H1 (cell line): ENCODE measurements around the gene YWHAB. TPM values are rescaled to one million over a fixed set of nuclear protein-coding genes. Genes with fewer than 3 reads are reported as not detected.

Source experiments
- CTCF ChIA-PET: fragments of 300-600 bp; sonication (Branson Sonifier 250); formaldehyde crosslinking; loops from one replicate; lab custom pipeline; 2021; ENCODE audit not compliant: partially characterized antibody; lab: Charles Lee
- POLR2A ChIA-PET: fragments of 300-600 bp; sonication (Branson Sonifier 250); formaldehyde crosslinking; loops from one replicate; lab custom pipeline; 2021; ENCODE audit warnings: inconsistent platforms; ENCODE audit not compliant: partially characterized antibody; lab: Charles Lee
- DNase-seq, 2 experiments: peaks; one replicate each; pipeline versions ENCODE4 v3.0.0 to v3.0.0-alpha.2; 2010 to 2022; ENCODE audit warnings: low spot score in 2 of 2, low read depth in 1 of 2, mixed read lengths in 1 of 2
- FAIRE-seq: peaks from 2 replicates; lab custom pipeline; 2011; peaks lifted over from hg19 to GRCh38; lab: Jason Lieb, UNC
- H2AFZ ChIP-seq: 2 replicates; pipeline ENCODE4 v1.8.1; 2012; ENCODE audit warnings: low read length, inconsistent platforms
- H2AK5ac ChIP-seq: 2 replicates; pipeline ENCODE4 v1.6.1; 2013; ENCODE audit warnings: low read depth, low read length
- H2BK120ac ChIP-seq: replicated peaks from 2 replicates; pipeline ENCODE3; 2013; ENCODE audit warnings: low read depth, low read length, inconsistent platforms
- H2BK12ac ChIP-seq: 2 replicates; pipeline ENCODE4 v1.6.1; 2013; ENCODE audit warnings: low read depth, low read length
- H2BK15ac ChIP-seq: 2 replicates; pipeline ENCODE4 v1.6.1; 2013; ENCODE audit warnings: low read length
- H2BK20ac ChIP-seq: 2 replicates; pipeline ENCODE4 v1.6.1; 2013; ENCODE audit warnings: low read length
- H2BK5ac ChIP-seq: 2 replicates; pipeline ENCODE4 v1.6.1; 2013; ENCODE audit warnings: low read depth, low read length
- H3K14ac ChIP-seq: 2 replicates; pipeline ENCODE4 v1.6.1; 2013; ENCODE audit warnings: inconsistent platforms; ENCODE audit not compliant: insufficient read length
- H3K18ac ChIP-seq: 2 replicates; pipeline ENCODE4 v1.6.1; 2013; ENCODE audit warnings: low read length; ENCODE audit errors: extremely low read depth
- H3K23ac ChIP-seq: 2 replicates; pipeline ENCODE4 v1.6.1; 2013; ENCODE audit warnings: inconsistent platforms; ENCODE audit not compliant: insufficient read length
- H3K23me2 ChIP-seq: 2 replicates; pipeline ENCODE4 v1.6.1; 2013; ENCODE audit warnings: low read depth, low read length
- H3K27ac ChIP-seq: 2 replicates; pipeline ENCODE4 v1.6.1; 2011; ENCODE audit warnings: low read depth, low read length, inconsistent platforms
- H3K27me3 ChIP-seq, 4 experiments: replicated peaks in 1 of 4; 1 replicate in 1 of 4; 2 replicates in 3 of 4; pipeline versions ENCODE4 v1.6.1 to v1.8.1; 2011 to 2013; ENCODE audit warnings: low read length in 3 of 4, mild to moderate bottlenecking in 3 of 4, inconsistent platforms in 2 of 4, mixed read lengths in 2 of 4, moderate library complexity in 1 of 4; ENCODE audit not compliant: control insufficient read depth in 3 of 4, insufficient read depth in 3 of 4; ENCODE audit errors: extremely low read depth in 1 of 4
- H3K36me3 ChIP-seq, 4 experiments: 2 replicates each; pipeline versions ENCODE4 v1.6.1 to v1.8.1; 2011 to 2013; ENCODE audit warnings: mild to moderate bottlenecking in 4 of 4, low read length in 3 of 4, moderate library complexity in 2 of 4, control low read depth in 1 of 4, inconsistent platforms in 1 of 4; ENCODE audit not compliant: insufficient read depth in 4 of 4, control insufficient read depth in 2 of 4
- H3K4ac ChIP-seq: replicated peaks from 2 replicates; pipeline ENCODE3; 2013; ENCODE audit warnings: low read length, low read depth, mixed read lengths, inconsistent platforms; ENCODE audit not compliant: insufficient read length
- H3K4me1 ChIP-seq, 4 experiments: replicated peaks in 1 of 4; 1 replicate in 1 of 4; 2 replicates in 3 of 4; pipeline versions ENCODE4 v1.6.1 to v1.8.1; 2011 to 2013; ENCODE audit warnings: low read length in 3 of 4, inconsistent platforms in 2 of 4, mixed read lengths in 1 of 4; ENCODE audit not compliant: insufficient read depth in 4 of 4, control insufficient read depth in 3 of 4
- H3K4me2 ChIP-seq, 2 experiments: 2 replicates each; pipeline versions ENCODE4 v1.6.1 to v1.8.1; 2011 to 2013; ENCODE audit warnings: low read depth in 2 of 2, low read length in 2 of 2, control low read depth in 1 of 2, inconsistent platforms in 1 of 2, mild to moderate bottlenecking in 1 of 2; ENCODE audit not compliant: insufficient read depth in 1 of 2
- H3K4me3 ChIP-seq, 4 experiments: fragments of 200-600, 300-600 bp in 1 of 4; sonication (generic), shearing (Covaris generic), sonication (Bioruptor Twin) in 1 of 4; 2 replicates each; pipeline versions ENCODE4 v1.5.1 to v1.8.1; 2011 to 2016; ENCODE audit warnings: low read length in 4 of 4, low read depth in 3 of 4, control low read depth in 2 of 4, inconsistent platforms in 2 of 4, mild to moderate bottlenecking in 2 of 4, mixed read lengths in 1 of 4, moderate library complexity in 1 of 4; ENCODE audit not compliant: insufficient read depth in 2 of 4; ENCODE audit errors: extremely low read depth in 1 of 4
- H3K56ac ChIP-seq: replicated peaks from 2 replicates; pipeline ENCODE3; 2013; ENCODE audit warnings: low read depth, mild to moderate bottlenecking, mixed read lengths, low read length, inconsistent platforms; ENCODE audit not compliant: insufficient read length
- H3K79me1 ChIP-seq: 2 replicates; pipeline ENCODE4 v1.6.1; 2013; ENCODE audit warnings: low read depth, low read length, control low read depth
- H3K79me2 ChIP-seq, 2 experiments: 2 replicates each; pipeline versions ENCODE4 v1.6.1 to v1.8.1; 2012 to 2013; ENCODE audit warnings: low read length in 2 of 2, mild to moderate bottlenecking in 2 of 2, inconsistent platforms in 1 of 2; ENCODE audit not compliant: insufficient read depth in 2 of 2, control insufficient read depth in 1 of 2
- H3K9ac ChIP-seq, 4 experiments: replicated peaks in 1 of 4; 1 replicate in 1 of 4; 2 replicates in 3 of 4; pipeline versions ENCODE4 v1.6.1 to v1.8.1; 2011 to 2013; ENCODE audit warnings: low read depth in 3 of 4, low read length in 3 of 4, control low read depth in 2 of 4, mild to moderate bottlenecking in 2 of 4, moderate library complexity in 2 of 4, inconsistent platforms in 1 of 4; ENCODE audit errors: extremely low read depth in 1 of 4
- H3K9me3 ChIP-seq, 2 experiments: 2 replicates each; pipeline versions ENCODE4 v1.6.1 to v1.8.1; 2012 to 2013; ENCODE audit warnings: mild to moderate bottlenecking in 2 of 2, moderate library complexity in 2 of 2, control low read depth in 1 of 2, inconsistent platforms in 1 of 2, low read depth in 1 of 2, low read length in 1 of 2, mixed read lengths in 1 of 2; ENCODE audit not compliant: insufficient read depth in 2 of 2
- H4K20me1 ChIP-seq, 2 experiments: replicated peaks in 1 of 2; 2 replicates each; pipeline versions ENCODE3 to v1.8.1; 2011 to 2013; ENCODE audit warnings: inconsistent platforms in 2 of 2, low read length in 2 of 2, mild to moderate bottlenecking in 1 of 2; ENCODE audit not compliant: insufficient read depth in 2 of 2, control insufficient read depth in 1 of 2
- H4K5ac ChIP-seq: 2 replicates; pipeline ENCODE4 v1.6.1; 2013; ENCODE audit warnings: low read length, low read depth, mixed read lengths, inconsistent platforms; ENCODE audit not compliant: insufficient read length
- H4K8ac ChIP-seq: 2 replicates; pipeline ENCODE4 v1.8.0; 2013; ENCODE audit warnings: mild to moderate bottlenecking, moderate library complexity, low read length, inconsistent platforms; ENCODE audit not compliant: insufficient read depth; ENCODE audit errors: extremely low read depth
- H4K91ac ChIP-seq: replicated peaks from 2 replicates; pipeline ENCODE3; 2013; ENCODE audit warnings: low read length, mixed read lengths, inconsistent platforms; ENCODE audit not compliant: insufficient read length
- JUN ChIP-seq: IDR thresholded peaks from 2 replicates; pipeline ENCODE4 v1.6.1; 2011; ENCODE audit warnings: low read depth, mild to moderate bottlenecking, improper control_type of control experiment, low read length
- RAD21 ChIP-seq, 2 experiments: IDR thresholded peaks in 1 of 2; conservative IDR thresholded peaks in 1 of 2; 2 replicates each; pipeline ENCODE4 v1.6.1; 2011; ENCODE audit warnings: low read depth in 2 of 2, low read length in 2 of 2, improper control_type of control experiment in 1 of 2, inconsistent platforms in 1 of 2, mild to moderate bottlenecking in 1 of 2, moderate library complexity in 1 of 2
- WGBS, 2 experiments: shearing (Covaris generic) in 1 of 2; methylation state at CpG; one replicate each; pipeline versions ENCODE4 v1.1.6 to v1.1.7; 2013 to 2015; ENCODE audit warnings: low lambda C conversion rate in 2 of 2, mixed read lengths in 2 of 2, inconsistent platforms in 1 of 2, low coverage in 1 of 2, missing lambda C conversion rate in 1 of 2; ENCODE audit not compliant: insufficient replicate concordance in 2 of 2, insufficient coverage in 1 of 2, insufficient read length in 1 of 2; ENCODE audit errors: extremely low coverage in 1 of 2, missing lambda C conversion rate in 1 of 2; 5-methylcytosine and 5-hydroxymethylcytosine counted together
- polyA plus RNA-seq, 7 experiments: library from polyadenylated mRNA; depleted of rRNA in 3 of 7; stranded (reverse) in 5 of 7; unstranded in 2 of 7; fragments of >200 nt in 5 of 7; fragments of 200-250 nt in 2 of 7; gene quantifications; 1 replicate in 5 of 7; 2 replicates in 1 of 7; 4 replicates in 1 of 7; pipeline versions ENCODE4 v1.2.1 to v1.2.3, GENCODE V29; 2011 to 2013; ENCODE audit warnings: missing spikeins in 2 of 7, mixed read lengths in 2 of 7
- total RNA-seq: library from RNA; stranded (reverse); fragmentation: NEBNext Ultra II Directional; extraction: Animal tissue kit (Norgen Biotek cat#: 25700); gene quantifications from 2 replicates; pipeline ENCODE4 v1.2.1, GENCODE V29; 2021

YWHAB gene
- total and polyA plus RNA-seq, 2 of the 8 experiments (the other 6 are each of a cell fraction or from before 2014, with no cell fraction given) = 72.9 to 256 TPM

DNA sequence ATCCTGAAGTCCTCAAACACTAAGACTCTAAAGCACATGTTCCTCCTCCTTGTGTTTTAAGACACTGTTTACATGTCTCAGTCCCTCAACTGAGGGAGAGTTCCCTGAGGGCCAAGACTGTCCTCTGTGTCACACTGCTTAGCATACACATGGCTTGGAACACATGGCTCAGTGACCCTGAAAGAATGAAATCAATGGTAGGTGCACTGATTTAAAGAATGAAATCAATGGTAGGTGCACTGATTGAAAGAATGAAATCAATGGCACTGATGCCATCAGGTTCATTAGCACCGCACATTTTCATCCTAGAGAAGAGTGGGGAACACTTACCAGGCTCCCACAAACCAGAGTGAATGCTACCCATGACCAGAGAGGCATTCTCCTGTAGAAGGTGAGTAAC is 64.9 kb downstream of the YWHAB start:
- Histone ChIP-seq H2BK5ac (no peak overlapping the region), H2AK5ac (no peak overlapping the region), H4K91ac (no peak overlapping the region), H3K27ac (no peak overlapping the region), H3K36me3 (peaks cover 16 to 69% (median 53%) of the 10 kb centered on the region in 4 experiments), H3K9ac (no peak overlapping the region), H4K5ac (no peak overlapping the region), H3K18ac (no peak overlapping the region), H3K56ac (no peak overlapping the region), H3K4me3 (no peak overlapping the region), H4K20me1 (peaks cover under 1 to 5% of the 10 kb centered on the region in 2 experiments), H2BK15ac (no peak overlapping the region), H2BK120ac (no peak overlapping the region), H3K79me2 (no peaks in the 10 kb centered on the region), H3K4ac (no peak overlapping the region), H3K79me1 (peaks cover 2% of the 10 kb centered on the region; the same call in 1 of the 2 replicates), H4K8ac (no peak overlapping the region), H3K23me2 (no peaks in the 10 kb centered on the region), H3K4me1 (no peaks in the 10 kb centered on the region), H2BK12ac (no peak overlapping the region), H3K27me3 (no peaks in the 10 kb centered on the region), H3K23ac (no peak overlapping the region), H2AFZ (no peak overlapping the region), H3K9me3 (no peaks in the 10 kb centered on the region), H3K14ac (no peak overlapping the region), H2BK20ac (no peak overlapping the region), H3K4me2 (no peak overlapping the region)
- DNase-seq = no peak
- POLR2A ChIA-PET = interaction anchor here (1.6 to 2.3 kb wide), 2 partner anchors 10 to 41 kb away, joined by 6 to 7 read pairs; partner anchors contain the start of gene PABPC1L
- 100% methylated on average over 1 of the region's 1 CpG; no CpG with 5 or more reads in 1 of the 2 experiments for WGBS, 2 experiments
- CTCF ChIA-PET = interaction anchor here (0.9 to 3.1 kb wide), 3 partner anchors 8 to 150 kb away, joined by 3 to 25 read pairs (median 3); partner anchors contain the start of gene TOMM34
- FAIRE-seq = no peak
- TF ChIP-seq RAD21 (IDR thresholded peaks at IDR 0.05 in 1 of 2, conservative IDR thresholded peaks at IDR 0.05 in 1 of 2; ENCODE audit: low read depth in 2 of 2, low read length in 2 of 2) (no peak), JUN (no peak)
